ENCODE data around the gene PSMA5.
"Not testable (repeated sequence)": the region's sequence is repeated elsewhere in the genome, so short reads cannot be mapped to it uniquely, and the experiment has no call there.

The PSMA5 gene

DNA sequence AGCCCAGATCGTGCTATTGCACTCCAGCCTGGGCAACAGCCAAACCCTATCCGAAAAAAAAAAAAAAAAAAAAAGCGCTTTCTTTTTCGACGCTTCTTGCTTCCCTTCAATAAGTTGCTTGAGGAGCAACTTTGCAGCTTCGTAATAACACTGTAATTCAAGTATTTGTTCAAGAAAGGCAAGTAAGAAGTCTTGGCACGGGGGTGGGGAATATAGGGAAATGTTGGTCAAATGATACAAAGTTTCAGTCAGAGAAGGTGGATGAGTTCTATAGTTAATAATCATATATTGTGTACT lies 871 bp upstream of the PSMA5 start:
- no peak for DNase-seq

- DNase-seq, result no peak
Observed at GRCh38 chr1:109425391-109426280, 612 bp downstream of the PSMA5 start.

DNA sequence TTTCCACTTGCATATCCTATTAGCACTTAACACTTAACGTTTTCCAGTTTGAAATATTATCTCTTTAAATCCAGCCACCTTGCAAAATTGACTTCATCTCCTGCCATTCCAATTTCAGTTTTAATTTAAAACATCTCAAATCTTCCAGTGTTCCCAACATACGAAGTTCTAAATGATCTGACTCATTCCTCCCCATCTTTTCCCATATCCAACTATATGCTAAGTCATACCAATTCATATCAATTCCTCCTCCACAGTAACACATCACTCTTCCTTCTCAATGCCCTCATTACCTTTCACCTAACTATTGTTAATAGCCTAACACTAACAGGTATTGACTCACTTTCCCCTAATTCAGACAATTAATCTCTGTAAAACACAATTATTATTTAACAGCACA lies 2.8 kb downstream of the PSMA5 start:
- DNase-seq, result no peak

DNA sequence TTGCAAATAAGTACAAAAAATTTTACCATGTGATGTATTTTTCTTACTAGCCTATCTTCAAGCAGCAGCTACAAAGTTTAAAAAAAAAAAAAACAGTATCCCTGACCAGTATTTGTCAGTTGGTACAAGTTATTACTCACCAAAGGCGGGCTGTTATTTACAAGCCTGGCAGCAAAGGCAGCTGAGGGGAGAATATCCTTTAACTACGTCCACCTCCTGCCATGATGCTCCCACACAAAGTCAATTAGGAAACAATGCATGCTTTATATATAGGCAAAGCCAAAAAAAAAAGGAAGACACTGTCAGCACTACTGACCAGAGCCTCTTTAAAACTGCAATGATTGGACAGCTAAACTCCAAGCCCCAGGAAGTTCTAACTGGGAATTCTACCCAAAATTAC lies 13.7 kb downstream of the PSMA5 start:
- DNase-seq, result no peak

GRCh38 chr1:109404838-109405237 lies 21.4 kb downstream of the PSMA5 start:
- DNase-seq, result no peak

DNA sequence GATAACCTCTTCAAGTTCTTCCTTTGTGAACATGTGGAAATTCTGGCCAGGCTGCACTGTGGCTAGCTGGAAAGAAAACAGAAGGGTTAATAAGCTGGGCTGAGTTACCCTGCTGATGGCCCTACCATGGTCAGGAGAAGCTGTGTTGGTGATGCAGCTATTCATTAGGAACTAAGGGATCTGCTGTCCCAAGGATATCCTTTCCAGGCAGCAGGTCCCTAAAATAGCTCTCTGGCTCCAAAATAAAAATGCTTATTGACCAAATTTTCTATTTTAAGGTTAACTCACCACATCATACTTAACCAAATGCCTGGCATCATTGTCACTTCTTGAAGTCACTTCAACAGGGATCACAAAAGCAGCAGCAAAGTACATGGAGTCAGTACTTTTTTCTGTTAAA lies 24.2 kb downstream of the PSMA5 start:
- DNase-seq, result no peak

DNA sequence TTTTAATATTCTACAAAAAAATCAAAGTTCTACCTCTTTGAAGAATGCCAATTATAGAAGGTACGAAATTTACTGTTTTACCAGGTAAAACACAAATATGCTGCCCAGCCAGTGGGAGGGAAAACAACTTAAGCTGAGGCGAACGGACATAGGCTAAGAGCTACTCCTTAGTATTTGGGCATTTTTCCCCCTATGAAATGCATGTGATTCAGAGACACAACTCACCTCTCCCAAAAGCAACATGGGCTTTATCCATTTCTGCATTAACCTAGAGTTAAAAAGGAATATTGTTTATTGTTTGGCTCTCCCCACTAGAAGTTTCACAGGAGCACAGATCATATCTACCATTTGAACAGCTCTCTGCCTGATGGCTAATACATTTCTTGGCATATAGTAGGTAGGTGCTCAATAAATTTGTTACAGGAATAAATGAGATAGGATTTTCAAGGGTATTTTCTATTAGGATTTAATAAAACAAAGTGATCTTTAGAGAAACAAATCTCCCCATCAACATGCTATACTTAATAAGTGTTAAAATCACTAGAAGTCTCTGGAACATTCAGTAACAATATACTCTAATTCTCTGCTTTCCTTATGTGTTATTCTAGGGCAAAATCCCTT lies 26.1 kb downstream of the PSMA5 start:
- DNase-seq, result no peak

DNA sequence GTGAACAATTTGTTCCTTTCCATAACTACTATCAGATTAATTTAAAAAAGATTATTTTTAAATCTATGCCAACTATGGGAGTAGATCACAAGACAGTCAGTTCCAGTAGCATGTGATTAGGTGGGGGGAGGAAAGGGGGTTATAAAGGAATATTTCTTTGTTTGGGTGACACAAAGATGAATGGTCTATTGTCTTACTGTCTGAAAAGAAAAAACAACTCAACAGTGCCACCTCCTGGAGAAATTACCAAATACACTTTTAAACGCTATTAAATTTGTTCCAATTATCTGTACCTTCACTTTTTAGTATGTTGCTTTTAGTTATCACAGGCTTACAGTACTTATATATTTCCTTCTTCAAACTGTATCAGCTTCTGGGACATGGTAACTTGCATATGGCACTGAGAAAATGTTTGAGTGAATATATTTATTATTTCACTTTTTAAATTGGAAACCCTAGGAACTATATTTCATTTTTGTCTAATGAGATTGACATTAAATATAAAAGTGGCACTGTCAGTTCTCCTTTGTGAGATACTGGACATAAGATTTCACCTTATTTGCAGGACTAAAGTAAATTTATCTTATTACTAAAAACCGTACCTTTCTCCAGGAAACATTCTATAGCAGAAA lies 26.8 kb downstream of the PSMA5 start:
- no peak for DNase-seq

- DNase-seq, result peak; percentile 57
Observed at GRCh38 chr1:109398343-109399225, 27.7 kb downstream of the PSMA5 start.

DNA sequence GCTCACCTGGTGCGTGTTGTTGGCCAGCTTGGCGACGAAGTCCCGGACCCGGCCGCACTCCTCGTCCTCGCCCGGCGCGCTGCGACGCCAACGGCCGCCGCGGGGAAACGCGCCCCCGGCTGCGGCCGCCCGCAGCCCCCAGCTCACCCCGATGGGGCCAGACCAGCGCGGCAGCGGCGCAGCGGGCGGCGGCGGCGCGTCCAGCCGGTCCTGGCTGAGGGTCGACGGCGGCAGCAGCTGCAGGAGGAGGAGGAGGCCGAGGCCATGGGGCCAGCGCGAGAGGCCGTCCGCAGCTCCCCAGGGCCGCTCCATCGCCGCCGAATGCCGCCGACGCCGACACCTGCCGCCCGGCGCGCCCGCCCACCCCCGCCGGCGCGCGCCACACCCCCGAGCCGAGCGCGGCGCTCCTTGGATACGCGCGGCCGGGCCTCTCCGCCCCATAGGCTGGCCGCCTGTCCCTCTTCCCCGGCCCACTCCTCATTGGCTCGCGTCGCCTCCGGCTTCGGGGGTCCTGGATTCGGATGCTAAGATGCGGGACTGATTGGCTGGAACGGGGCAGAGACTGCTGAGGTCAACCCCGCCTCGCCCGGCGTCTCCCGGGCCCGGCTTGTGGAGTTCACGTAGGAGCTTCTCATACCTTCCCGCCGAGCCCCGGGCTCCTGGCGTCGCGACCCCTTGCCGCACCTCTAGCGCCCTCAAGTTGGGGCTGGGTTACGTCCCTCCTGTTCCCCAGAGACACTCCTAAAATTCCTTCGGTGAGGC lies 28.5 kb downstream of the PSMA5 start, which contains the start of gene SORT1:
SORT1 (minus strand) TSS at position 338 of the 762 bp plus-strand sequence; CDS start at position 312, 26 bp downstream.
- DNase-seq, result peak; percentile 84

GRCh38 chr1:109396871-109397580 lies 29.2 kb downstream of the PSMA5 start:
- DNase-seq, result no peak

DNA sequence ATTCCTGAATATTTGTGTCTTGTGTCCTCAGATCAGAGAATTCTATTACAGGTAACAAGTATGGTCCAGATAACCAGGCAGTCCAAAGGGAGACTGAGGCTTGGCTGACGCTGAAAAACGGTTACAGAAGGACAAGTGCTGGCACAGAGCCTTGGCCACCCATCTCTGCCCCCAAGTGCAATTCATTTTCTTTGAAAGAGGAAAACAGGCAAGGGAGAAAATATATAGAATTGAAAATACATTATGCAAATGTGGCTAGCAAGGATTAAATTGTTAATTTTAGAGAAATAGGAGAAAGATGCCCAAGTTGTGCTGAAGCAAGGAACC lies 29.8 kb downstream of the PSMA5 start:
- DNase-seq, result no peak

DNA sequence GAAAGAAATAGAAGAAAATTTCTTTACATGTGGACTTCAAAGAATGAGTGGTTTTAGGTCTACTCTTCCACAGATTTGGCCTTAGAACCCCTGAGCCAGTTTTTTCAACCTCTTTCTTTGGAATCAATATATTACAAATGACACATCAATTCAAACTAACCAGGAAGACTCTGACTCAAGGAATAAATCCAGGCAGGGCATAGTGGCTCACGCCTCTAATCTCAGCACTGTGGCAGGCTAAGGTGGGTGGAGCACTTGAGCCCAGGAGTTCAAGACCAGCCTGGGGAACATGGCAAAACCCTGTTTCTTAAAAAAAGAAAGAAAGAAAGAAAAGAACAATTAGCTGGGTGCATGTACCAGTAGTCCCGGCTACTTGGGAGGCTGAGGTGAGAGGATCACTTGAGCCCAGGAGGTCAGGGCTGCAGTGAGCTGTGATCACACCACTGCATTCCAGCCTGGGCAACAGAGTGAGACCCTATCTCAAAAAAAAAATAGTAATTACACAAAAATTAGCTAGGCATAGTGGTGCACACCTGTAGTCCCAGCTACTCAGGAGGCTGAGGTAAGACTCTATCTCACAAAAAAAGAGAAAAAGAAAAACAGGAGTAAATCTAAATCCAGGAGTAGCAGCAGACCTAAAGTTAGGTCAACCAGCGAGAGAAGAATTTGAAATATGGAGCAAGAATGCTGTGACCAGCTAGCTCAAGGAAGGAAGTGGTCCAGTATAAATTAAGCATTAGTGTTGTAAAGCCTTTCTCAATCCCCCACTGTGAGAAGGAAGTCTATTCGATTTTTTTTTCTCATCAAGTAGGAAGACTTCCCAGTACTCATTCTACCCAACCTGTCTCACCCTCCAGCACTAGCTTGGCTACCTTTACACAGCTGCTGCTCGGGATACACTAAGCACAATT lies 30.4 kb downstream of the PSMA5 start:
- DNase-seq, result no peak

DNA sequence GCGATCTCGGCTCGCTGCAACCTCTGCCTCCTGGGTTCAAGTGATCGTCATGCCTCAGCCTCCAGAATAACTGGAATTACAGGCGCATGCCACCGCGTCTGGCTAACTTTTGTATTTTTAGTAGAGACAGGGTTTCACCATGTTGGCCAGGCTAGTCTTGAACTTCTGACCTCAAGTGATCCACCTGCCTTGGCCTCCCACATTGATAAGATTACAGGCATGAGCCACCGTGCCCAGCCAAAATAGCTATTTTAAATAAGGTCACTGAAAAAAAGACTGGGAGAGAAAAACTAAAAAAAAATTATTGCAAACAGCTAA lies 31.0 kb downstream of the PSMA5 start:
- DNase-seq, result not testable (repeated sequence)

GRCh38 chr1:109394591-109395281 lies 31.5 kb downstream of the PSMA5 start:
- DNase-seq, result no peak

DNA sequence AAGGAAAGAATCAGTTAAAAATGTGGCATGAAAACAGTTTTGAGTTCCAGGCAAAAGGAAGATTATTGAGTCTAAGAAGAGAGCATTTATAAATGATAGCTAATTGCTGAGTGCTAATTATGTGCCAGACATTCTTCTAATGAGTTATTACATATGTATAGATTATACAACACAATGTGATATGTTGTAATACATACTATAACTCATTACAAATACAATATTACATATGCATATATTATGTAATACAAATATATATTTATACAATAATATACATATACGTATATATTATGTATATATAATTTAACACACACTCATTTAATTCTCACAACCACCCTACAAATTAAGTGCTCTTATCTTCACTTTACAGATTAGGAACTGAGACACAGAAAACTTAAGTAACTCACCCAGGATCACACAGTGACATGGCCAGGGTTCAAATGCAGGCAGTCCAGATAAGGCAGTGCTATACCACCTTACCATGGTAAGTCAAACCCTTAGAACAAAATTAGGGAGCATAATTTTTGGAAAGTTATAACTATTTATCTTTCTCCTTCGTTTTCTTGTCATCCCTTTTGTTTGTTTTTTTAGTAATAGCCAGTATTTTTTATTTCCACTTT lies 32.5 kb downstream of the PSMA5 start:
- DNase-seq, result no peak

DNA sequence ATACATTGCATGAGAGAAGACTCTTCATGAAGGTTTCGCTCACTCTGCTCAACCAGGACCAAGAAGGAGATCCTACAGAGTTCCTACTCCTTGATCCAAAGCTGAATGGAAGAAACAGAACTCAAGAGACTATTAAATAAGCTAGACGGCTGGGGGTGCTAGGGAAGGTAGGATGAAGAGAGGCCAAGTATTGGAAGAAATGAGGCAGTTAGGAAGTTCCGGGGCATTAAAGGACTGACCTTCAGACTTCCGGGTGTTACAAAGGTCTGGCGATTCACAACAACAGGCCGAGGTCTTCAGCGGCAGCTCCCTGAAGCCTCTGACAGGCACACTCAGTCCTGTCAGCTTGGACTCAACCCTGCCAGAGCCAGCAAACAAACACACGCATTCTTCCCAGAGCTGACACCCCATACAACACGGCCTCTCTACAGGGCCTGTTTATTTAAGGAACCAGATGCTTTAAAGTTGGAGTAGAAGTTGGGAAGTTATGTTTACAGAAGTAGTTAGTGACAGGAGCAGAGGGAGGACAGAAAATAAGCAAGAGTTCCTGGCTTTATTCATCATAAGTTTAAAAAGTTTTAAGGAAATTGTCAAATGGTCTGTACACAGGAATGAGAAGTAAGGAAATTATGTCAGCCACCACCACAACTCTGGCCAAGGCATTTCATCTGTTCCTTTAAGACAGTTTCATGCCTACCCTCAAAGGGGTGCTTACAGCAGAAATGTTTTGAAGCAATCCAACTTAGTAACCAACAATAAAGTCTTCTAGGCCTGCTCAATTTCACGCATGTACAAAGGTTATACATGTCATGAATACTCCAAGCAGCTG lies 33.2 kb downstream of the PSMA5 start:
- DNase-seq, result no peak

DNA sequence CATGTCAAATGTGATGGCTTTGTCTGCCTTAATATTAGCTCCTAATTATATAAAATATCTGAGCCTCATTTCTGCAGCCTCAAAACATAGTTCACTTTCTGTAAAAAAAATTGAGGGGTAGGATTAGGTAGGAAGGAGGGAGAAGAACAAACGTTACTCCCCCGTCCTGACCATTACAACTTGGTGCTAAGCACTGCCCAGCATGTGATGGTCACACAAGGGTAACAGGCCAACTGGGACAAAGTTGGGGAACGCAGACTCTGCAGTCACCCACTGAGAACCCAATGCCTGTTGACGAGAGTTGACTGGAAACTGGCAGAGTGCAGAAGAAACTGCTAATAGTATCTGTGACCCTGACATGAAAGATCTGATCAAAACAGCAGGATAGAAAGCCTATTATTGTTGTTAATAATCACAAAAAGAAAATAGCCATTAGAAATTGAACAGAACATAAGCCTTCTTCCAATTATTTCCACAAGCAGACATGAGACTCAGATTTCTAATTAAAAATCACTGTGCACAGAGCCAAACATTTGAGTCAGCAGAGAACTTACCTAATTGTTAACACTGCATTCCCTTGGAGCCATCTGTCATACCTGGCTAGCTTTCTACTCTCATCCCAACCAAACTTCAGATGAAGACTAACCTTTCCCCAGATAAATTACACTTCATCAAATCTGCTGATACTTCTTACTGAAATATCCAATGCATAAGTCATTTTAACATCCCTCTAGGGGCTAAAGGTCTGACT lies 34.0 kb downstream of the PSMA5 start:
- no peak for DNase-seq

Measured in activated CD8-positive, alpha-beta memory T cell treated with anti-CD3 and anti-CD28 coated beads, Interleukin-2, amount 50 U/mL, for 48 hours (primary cell).